SJCRH30 (cell line): Measurements from ENCODE around the gene PCGF2. TPM values are rescaled to one million over a fixed set of nuclear protein-coding genes. Genes with fewer than 3 reads are reported as not detected.

Source experiments
- DNase-seq, 2 experiments: peaks; one replicate each; pipeline ENCODE4 v3.0.0-alpha.2; 2015 to 2020
- H3K27ac ChIP-seq: fragments of 250-450 bp; sonication (Bioruptor Pico); 2 replicates; pipeline ENCODE4 v1.5.1; 2020; ENCODE audit warnings: mild to moderate bottlenecking, moderate library complexity
- H3K27me3 ChIP-seq: fragments of 250-450 bp; sonication (Bioruptor Pico); 2 replicates; pipeline ENCODE4 v1.5.1; 2020; ENCODE audit warnings: mild to moderate bottlenecking, moderate library complexity
- H3K36me3 ChIP-seq: fragments of 250-450 bp; sonication (Bioruptor Pico); 2 replicates; pipeline ENCODE4 v1.5.1; 2020; ENCODE audit warnings: mild to moderate bottlenecking, moderate library complexity
- H3K4me1 ChIP-seq: fragments of 250-450 bp; sonication (Bioruptor Pico); 2 replicates; pipeline ENCODE4 v1.5.1; 2020; ENCODE audit warnings: mild to moderate bottlenecking, moderate library complexity
- H3K4me3 ChIP-seq: fragments of 250-450 bp; sonication (Bioruptor Pico); 2 replicates; pipeline ENCODE4 v1.5.1; 2020; ENCODE audit warnings: mild to moderate bottlenecking, moderate library complexity
- H3K9me3 ChIP-seq: fragments of 250-450 bp; sonication (Bioruptor Pico); replicated peaks from 2 replicates; pipeline ENCODE4 v1.5.1; 2020; ENCODE audit warnings: mild to moderate bottlenecking, moderate library complexity
- total RNA-seq: library from RNA; depleted of rRNA; stranded (reverse); fragments of >200 nt; shearing (Covaris generic); gene quantifications from 2 replicates; pipeline ENCODE4 v1.2.3, GENCODE V29; 2014

Gene PCGF2
- total RNA-seq, 1 experiment from 2014 or later = 13.8 TPM

GRCh38 chr17:38709864-38710603 is 38.1 kb downstream of the PCGF2 start:
- DNase-seq = peak; percentile 88 to 93
- Histone ChIP-seq H3K27me3 (no peaks in the 10 kb centered on the region), H3K36me3 (peaks cover 9% of the 10 kb centered on the region; the same call in 1 of the 2 replicates), H3K9me3 (no peaks in the 10 kb centered on the region), H3K4me1 (peaks cover 22% of the 10 kb centered on the region), H3K27ac (peak overlapping the region; percentile 31), H3K4me3 (no peak overlapping the region)

GRCh38 chr17:38709104-38709820 is 38.9 kb downstream of the PCGF2 start:
- Histone ChIP-seq H3K4me3 (no peak overlapping the region), H3K9me3 (no peaks in the 10 kb centered on the region), H3K36me3 (peaks cover 9% of the 10 kb centered on the region; the same call in 1 of the 2 replicates), H3K4me1 (peaks cover 22% of the 10 kb centered on the region), H3K27ac (no peak overlapping the region), H3K27me3 (no peaks in the 10 kb centered on the region)
- no peak for DNase-seq

- no peak overlapping the region for H3K4me3 ChIP-seq
- DNase-seq = no peak
These were observed 40.3 kb downstream of the PCGF2 start for GRCh38 chr17:38707678-38708351.

GRCh38 chr17:38706505-38707216 is 41.5 kb downstream of the PCGF2 start:
- DNase-seq = no peak
- peak overlapping the region; percentile 82 for H3K4me3 ChIP-seq
- no peaks in the 10 kb centered on the region for H3K9me3 ChIP-seq
- H3K36me3 ChIP-seq = no peaks in the 10 kb centered on the region
- no peak overlapping the region for H3K27ac ChIP-seq
- H3K4me1 ChIP-seq = peaks cover 25% of the 10 kb centered on the region
- no peaks in the 10 kb centered on the region for H3K27me3 ChIP-seq

More at GRCh38 chr17:38707678-38708351, 40.3 kb downstream of the PCGF2 start:
- no peaks in the 10 kb centered on the region for H3K9me3 ChIP-seq
- no peak overlapping the region for H3K27ac ChIP-seq
- no peaks in the 10 kb centered on the region for H3K27me3 ChIP-seq
- H3K36me3 ChIP-seq = no peaks in the 10 kb centered on the region
- peaks cover 25% of the 10 kb centered on the region for H3K4me1 ChIP-seq

GRCh38 chr17:38705803-38706504 is 42.2 kb downstream of the PCGF2 start:
- no peaks in the 10 kb centered on the region for H3K36me3 ChIP-seq
- peak overlapping the region; percentile 82 for H3K4me3 ChIP-seq
- peaks cover 23% of the 10 kb centered on the region for H3K4me1 ChIP-seq
- H3K27ac ChIP-seq = no peak overlapping the region
- peak; percentile 66 to 75 for DNase-seq
- no peaks in the 10 kb centered on the region for H3K9me3 ChIP-seq
- H3K27me3 ChIP-seq = no peaks in the 10 kb centered on the region

- H3K4me1 ChIP-seq = peaks cover 18% of the 10 kb centered on the region
- H3K27ac ChIP-seq = no peak overlapping the region
- no peaks in the 10 kb centered on the region for H3K9me3 ChIP-seq
- H3K4me3 ChIP-seq = peak overlapping the region; percentile 82
- no peaks in the 10 kb centered on the region for H3K36me3 ChIP-seq
- DNase-seq = peak in 1 of 2 experiments; percentile 25
- H3K27me3 ChIP-seq = no peaks in the 10 kb centered on the region
These were observed 42.7 kb downstream of the PCGF2 start for GRCh38 chr17:38705523-38705802.

- peak within 1 kb of the TSS; percentile 82 for H3K4me3 ChIP-seq
- H3K36me3 ChIP-seq = no peaks in the 10 kb centered on the region
- DNase-seq = peak; percentile 72 to 77
- no peaks in the 10 kb centered on the region for H3K9me3 ChIP-seq
- H3K27ac ChIP-seq = peak within 1 kb of the TSS; percentile 68
- H3K27me3 ChIP-seq = no peaks in the 10 kb centered on the region
- H3K4me1 ChIP-seq = peaks cover 12% of the 10 kb centered on the region
These were observed 43.3 kb downstream of the PCGF2 start, which contains the start of gene MLLT6 for GRCh38 chr17:38704606-38705522. Gene MLLT6 (plus strand): TSS chr17:38705273. CDS start chr17:38705633, 360 bp downstream.

- Histone ChIP-seq H3K9me3 (no peaks in the 10 kb centered on the region), H3K36me3 (no peaks in the 10 kb centered on the region), H3K27ac (peak overlapping the region; percentile 68), H3K27me3 (no peaks in the 10 kb centered on the region), H3K4me1 (peaks cover 3% of the 10 kb centered on the region), H3K4me3 (peak overlapping the region; percentile 82)
- DNase-seq = peak; percentile 89 to 91
These were observed 44.2 kb downstream of the PCGF2 start for GRCh38 chr17:38703742-38704605.

- no peak for DNase-seq
- Histone ChIP-seq H3K9me3 (no peaks in the 10 kb centered on the region), H3K4me3 (peak overlapping the region; percentile 82), H3K36me3 (no peaks in the 10 kb centered on the region), H3K4me1 (peaks cover 3% of the 10 kb centered on the region), H3K27me3 (no peaks in the 10 kb centered on the region), H3K27ac (peak overlapping the region; percentile 37; the same call in 1 of the 2 replicates)
These were observed 45.0 kb downstream of the PCGF2 start for GRCh38 chr17:38702916-38703741.

GRCh38 chr17:38702166-38702915 is 45.8 kb downstream of the PCGF2 start:
- Histone ChIP-seq H3K36me3 (no peaks in the 10 kb centered on the region), H3K4me1 (peaks cover 3% of the 10 kb centered on the region), H3K4me3 (peak overlapping the region; percentile 82), H3K27ac (peak overlapping the region; percentile 37), H3K27me3 (no peaks in the 10 kb centered on the region), H3K9me3 (no peaks in the 10 kb centered on the region)
- peak; percentile 82 to 85 for DNase-seq

GRCh38 chr17:38701504-38702165 is 46.5 kb downstream of the PCGF2 start:
- peak; percentile 33 to 49 for DNase-seq
- H3K9me3 ChIP-seq = no peaks in the 10 kb centered on the region
- H3K4me1 ChIP-seq = peaks cover 3% of the 10 kb centered on the region
- peak overlapping the region; percentile 82 for H3K4me3 ChIP-seq
- H3K36me3 ChIP-seq = no peaks in the 10 kb centered on the region
- H3K27ac ChIP-seq = no peak overlapping the region
- H3K27me3 ChIP-seq = no peaks in the 10 kb centered on the region
